HG03558 (cell line): ENCODE measurements around the gene IQCK.

Source experiments
- ATAC-seq: cut with Tn5 transposase; IDR thresholded peaks from one replicate; pipeline ENCODE4 v1.9.1; 2021; ENCODE audit warnings: moderate number of reproducible peaks; ENCODE audit not compliant: unreplicated experiment; ENCODE audit errors: extremely low read depth

The IQCK gene

DNA sequence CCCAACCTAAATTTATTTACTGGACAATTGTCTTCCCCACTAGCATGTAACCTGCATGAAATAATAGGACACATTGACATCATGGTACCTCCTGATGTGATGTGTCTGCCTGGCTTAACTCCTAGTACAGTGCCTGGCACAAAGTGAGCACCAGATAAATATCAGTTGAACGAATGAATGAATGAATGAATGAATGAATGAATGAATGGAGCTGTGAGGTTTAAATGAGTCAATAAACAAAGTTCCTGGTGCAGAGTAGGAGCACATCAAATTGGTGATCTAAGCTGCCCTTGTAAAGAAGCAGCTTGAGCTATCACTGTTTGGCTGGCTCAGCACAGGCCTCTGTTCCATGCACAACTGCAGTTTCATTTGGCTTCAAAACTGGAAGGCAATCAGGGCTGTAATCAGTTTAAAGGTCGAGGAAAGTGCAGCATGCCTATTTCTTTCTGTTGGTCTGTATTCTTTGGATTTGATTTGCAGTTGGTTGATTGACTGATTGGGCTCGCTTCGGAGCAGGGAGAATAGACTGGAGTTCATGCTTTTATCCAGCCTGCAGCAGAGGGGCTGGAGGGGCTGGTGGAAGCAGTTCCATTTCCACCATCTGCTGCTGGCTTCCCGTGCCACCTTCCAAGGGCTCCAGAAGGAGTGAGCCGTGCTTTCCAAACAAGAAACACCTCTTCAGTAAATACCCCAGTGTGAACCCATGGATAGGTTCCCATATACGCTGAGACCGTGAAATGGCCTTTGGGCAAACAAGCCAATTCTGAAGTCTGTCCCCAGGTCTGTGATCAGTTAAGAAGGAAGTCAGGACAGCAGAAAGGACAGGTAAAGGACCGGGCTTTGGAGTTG lies 112.0 kb downstream of the IQCK start:
- ATAC-seq: no peak

GRCh38 chr16:19830902-19831560 lies 113.0 kb downstream of the IQCK start:
- no peak for ATAC-seq

DNA sequence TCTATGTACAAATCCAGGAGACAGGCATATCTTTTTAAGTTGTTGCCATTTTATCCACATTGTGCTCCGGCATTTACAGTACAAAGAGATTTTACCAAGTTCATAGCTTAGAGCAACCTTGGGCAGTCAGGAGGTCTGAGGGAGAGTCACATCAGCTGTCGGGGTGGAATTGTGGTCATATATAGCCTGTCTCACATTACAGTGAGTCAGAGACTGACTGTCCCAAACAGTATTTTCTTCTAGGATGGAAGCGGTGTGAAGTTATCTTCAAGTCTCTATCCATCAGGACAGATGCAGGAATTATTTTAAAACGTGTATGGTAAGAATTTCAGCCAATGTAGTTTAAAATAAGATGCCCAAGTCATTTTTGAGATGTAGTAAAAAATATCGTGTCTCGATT lies 113.6 kb downstream of the IQCK start:
- no peak for ATAC-seq

GRCh38 chr16:19833176-19833575 lies 115.1 kb downstream of the IQCK start:
- no peak for ATAC-seq

DNA sequence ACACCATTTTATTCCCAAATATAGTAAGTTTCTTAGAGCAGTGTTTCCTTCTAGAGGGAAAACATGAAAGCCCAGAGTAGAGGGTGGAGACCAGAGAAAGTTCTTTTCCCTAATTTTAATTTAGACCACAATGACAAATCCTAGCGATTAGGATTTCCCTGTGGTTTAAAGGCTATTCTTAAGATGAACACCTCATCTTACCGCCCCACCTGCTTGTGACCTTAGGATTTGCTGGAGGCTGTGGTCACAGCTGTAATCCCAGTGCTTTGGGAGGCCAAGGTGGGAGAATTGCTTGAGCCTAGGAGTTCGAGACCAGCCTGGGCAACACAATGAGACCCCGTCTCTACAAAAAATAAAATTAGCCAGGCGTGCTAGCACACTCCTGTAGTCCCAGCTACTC lies 115.5 kb downstream of the IQCK start:
- ATAC-seq: no peak

DNA sequence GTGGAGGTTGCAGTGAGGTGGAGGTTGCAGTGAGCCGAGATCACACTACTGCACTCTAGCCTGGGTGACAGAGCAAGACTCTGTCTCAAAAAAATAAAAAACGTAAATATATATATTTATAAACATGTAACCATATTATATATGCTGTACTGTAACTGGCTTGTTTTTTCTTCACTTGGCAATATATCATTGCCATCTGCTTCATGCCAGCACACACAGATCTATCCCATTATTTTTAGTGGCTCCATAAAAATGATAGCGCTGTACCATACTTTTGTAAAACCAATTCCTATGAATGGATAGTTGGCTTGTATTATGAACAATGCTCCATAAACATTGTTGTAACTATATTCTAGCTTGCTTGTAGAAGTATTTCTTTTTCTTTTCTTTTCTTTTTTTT lies 117.1 kb downstream of the IQCK start:
- no peak for ATAC-seq

DNA sequence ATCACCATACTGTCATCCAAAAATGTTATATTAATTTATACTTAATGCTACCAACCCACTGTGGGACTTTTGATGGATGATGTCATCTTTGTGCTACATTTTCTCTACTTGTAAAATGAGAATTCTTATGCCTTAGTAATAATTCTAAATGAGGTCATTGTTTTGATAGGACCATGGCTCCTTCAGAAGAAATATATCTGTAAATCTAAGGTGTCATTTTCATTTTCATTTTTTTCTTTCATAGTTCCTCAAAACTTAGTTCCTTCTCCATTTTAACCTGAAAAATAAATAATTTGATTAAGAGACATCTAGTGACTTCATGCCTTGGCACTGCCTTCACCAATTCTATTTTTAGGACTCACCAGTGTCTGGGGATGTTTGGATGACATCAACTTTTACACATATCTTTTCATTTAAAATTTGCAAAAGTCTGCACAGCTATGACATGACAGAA lies 117.9 kb downstream of the IQCK start:
- ATAC-seq: no peak

GRCh38 chr16:19837331-19837980 lies 119.4 kb downstream of the IQCK start:
- no peak for ATAC-seq

- ATAC-seq: no peak
Observed at GRCh38 chr16:19837984-19838707, 120.1 kb downstream of the IQCK start.

DNA sequence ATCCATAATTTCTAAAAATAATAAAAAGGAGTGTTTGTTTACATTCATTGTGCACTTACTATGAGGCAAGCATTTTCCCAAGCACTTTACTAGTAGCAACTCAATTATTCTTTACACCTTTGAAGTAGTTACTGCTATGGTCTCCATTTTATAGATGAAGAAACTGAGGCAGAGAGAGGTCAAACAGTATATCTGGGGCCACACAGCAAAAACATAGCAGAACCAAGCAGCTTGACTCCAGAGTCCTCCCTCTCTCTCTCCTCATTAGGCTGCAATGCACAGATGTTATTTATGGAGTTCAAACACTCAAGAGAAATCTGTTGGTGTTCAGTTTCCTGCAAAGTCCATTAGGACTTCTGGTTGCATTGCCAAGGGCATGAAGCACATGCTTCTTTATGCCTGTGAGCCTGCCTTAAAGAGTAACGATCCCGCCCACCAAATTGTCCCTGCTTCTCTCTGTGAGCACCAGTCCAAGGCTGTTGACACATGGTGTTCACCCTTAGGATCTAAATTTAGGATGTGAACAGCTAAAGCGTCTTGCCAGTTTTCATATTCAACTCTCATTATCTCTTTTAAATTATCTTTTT lies 122.5 kb downstream of the IQCK start:
- no peak for ATAC-seq

- ATAC-seq: no peak
Observed at GRCh38 chr16:19841184-19841583, 123.1 kb downstream of the IQCK start.

- no peak for ATAC-seq
Observed at GRCh38 chr16:19842426-19843157, 124.5 kb downstream of the IQCK start.

DNA sequence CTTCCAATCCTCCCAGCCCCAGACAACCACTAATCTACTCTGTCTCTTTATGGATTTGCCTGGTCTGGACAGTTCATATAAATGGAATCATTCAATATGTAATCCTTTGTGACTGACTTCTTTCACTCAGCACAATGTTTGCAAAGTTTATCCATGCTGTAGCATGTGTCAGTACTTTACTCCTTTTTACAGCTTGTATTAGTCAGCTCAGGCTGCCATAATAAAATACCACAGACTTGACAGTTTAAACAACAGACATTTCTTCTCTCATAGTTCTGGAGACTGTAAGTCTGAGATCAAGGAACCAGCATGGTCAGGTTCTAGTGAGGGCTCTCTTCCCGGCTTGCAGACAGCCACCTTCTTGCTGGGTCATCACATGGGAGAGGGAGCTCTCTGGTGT lies 125.3 kb downstream of the IQCK start:
- no peak for ATAC-seq

GRCh38 chr16:19844945-19845641 lies 127.0 kb downstream of the IQCK start:
- no peak for ATAC-seq

DNA sequence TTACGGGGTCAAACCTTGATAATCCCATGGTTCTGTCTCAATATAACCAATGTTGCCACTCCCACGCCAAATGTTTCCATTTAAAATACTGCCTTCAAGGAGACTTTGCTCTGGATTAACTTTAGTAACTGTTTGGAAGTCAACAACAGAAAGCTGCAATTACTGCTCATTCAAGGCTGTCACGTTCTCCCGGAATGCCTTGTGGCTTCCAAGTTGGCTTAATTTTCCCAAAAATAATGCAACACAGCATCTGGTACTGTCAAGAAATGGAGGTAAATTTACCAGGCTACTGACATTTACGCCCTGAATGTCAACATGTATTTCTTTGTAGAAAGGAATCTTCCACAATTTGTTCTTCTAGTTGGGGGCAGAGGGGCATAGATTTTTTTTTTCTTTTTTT lies 128.4 kb downstream of the IQCK start:
- ATAC-seq: no peak

DNA sequence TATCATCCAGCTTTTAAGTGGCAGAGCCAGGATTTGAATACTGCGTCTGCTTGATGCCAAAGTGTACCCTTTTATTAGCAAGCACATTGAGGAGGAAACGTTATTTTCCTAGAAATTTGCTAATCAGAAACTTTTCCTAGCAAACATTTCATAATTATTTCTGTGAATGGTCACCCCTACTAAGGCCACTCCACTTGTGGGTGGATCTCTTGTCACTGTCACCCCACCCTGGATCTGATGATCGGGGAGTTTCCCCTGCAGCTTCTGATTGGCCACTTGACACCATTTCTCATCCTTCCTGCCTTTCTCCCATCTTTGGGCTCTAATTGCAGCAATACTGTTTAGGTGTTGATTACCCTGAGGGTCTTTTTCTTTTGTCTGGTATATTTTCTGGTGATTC lies 130.7 kb downstream of the IQCK start:
- no peak for ATAC-seq

GRCh38 chr16:19850131-19850817 lies 132.2 kb downstream of the IQCK start:
- no peak for ATAC-seq

DNA sequence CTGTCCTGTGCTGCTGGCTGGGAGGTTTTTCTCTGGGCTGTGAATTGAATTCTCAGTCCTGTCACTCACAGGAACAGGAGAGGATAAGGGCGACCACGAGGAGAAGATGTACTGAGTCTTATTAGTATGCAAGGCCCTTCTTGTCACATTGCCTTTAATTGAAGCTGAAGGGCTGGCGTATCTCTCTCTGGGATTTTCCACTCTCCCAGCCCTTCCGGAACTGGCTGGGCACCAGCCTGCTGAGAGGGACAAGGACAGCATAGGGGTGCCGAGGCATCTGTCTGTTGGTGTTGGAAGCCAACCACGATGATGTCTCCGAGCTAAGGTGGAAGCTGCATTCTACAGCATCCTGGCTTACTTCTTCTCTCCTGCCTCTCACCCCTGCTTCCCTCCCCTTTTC lies 133.4 kb downstream of the IQCK start:
- no peak for ATAC-seq
